Renal pelvis (tissue), 12 donors: ENCODE data around the gene PAK3. TPM values are rescaled to one million over a fixed set of nuclear protein-coding genes. Genes with fewer than 3 reads are reported as not detected.

Source experiments
- DNase-seq: peaks from one replicate; pipeline ENCODE4 v3.0.0-alpha.2; 2013
- long read RNA-seq, 16 experiments: transcript quantifications; one replicate each; lab custom pipeline, GENCODE V29; 2026
- polyA plus RNA-seq, 3 donors: library from polyadenylated mRNA; unstranded; fragments of 120-200 nt; gene quantifications; one replicate each; pipeline ENCODE4 v1.2.1, GENCODE V29; 2013; ENCODE audit not compliant: insufficient read length in 3 of 3

PAK3 gene
- 1 to 10 TPM; 6.1 to 7.0 (median 6.7) TPM for polyA plus RNA-seq
- long read RNA-seq, donor 1 = 0 reads
- long read RNA-seq, donor 2 = 0 reads
- long read RNA-seq, donor 3 = 0 reads
- long read RNA-seq, donor 4 = 0 reads
- long read RNA-seq, donor 5 = 0 reads
- long read RNA-seq, donor 6 = 0 reads
- long read RNA-seq, donor 7 = 0 reads
- long read RNA-seq, donor 8 = 0 reads
- long read RNA-seq, donor 9 = 0 reads
- long read RNA-seq, donor 10 = 0 reads
- long read RNA-seq, donor 11 = 0 reads
- long read RNA-seq, donor 12 = 0 reads
- long read RNA-seq, donor 13 = 0 reads
- long read RNA-seq, donor 14 = 0 reads
- long read RNA-seq, donor 15 = 0 reads
- long read RNA-seq, donor 16 = 0 reads

- DNase-seq = peak; percentile 72
Observed at GRCh38 chrX:111095974-111096895, at the start of gene PAK3. Gene PAK3, plus strand, starts transcription at chrX:111096191. Its CDS starts 26,913 bp downstream, at chrX:111123104.

GRCh38 chrX:111047575-111047974 is 48.4 kb upstream of the PAK3 start:
- no peak for DNase-seq

GRCh38 chrX:111052478-111052877 is 43.5 kb upstream of the PAK3 start:
- no peak for DNase-seq

GRCh38 chrX:111071542-111072277 is 24.3 kb upstream of the PAK3 start:
- no peak for DNase-seq

GRCh38 chrX:111083081-111083480 is 12.9 kb upstream of the PAK3 start:
- no peak for DNase-seq

GRCh38 chrX:111086591-111087006 is 9.4 kb upstream of the PAK3 start:
- DNase-seq = no peak

- no peak for DNase-seq
Observed at GRCh38 chrX:111088628-111089027, 7.4 kb upstream of the PAK3 start.

GRCh38 chrX:111090458-111090857 is 5.5 kb upstream of the PAK3 start:
- DNase-seq = no peak

GRCh38 chrX:111098874-111099273 is 2.9 kb downstream of the PAK3 start:
- no peak for DNase-seq

- DNase-seq = no peak
Observed at GRCh38 chrX:111100191-111100590, 4.2 kb downstream of the PAK3 start.

GRCh38 chrX:111101580-111101979 is 5.6 kb downstream of the PAK3 start:
- no peak for DNase-seq

GRCh38 chrX:111102636-111103035 is 6.6 kb downstream of the PAK3 start:
- DNase-seq = no peak

- DNase-seq = no peak
Observed at GRCh38 chrX:111103246-111103645, 7.3 kb downstream of the PAK3 start.

- DNase-seq = no peak
Observed at GRCh38 chrX:111110098-111110775, 14.2 kb downstream of the PAK3 start.

- no peak for DNase-seq
Observed at GRCh38 chrX:111114806-111115205, 18.8 kb downstream of the PAK3 start.

- no peak for DNase-seq
Observed at GRCh38 chrX:111116666-111117065, 20.7 kb downstream of the PAK3 start.

GRCh38 chrX:111119341-111119740 is 23.4 kb downstream of the PAK3 start:
- no peak for DNase-seq

GRCh38 chrX:111123125-111123524 is 27.1 kb downstream of the PAK3 start:
- DNase-seq = no peak

GRCh38 chrX:111123606-111124179 is 27.7 kb downstream of the PAK3 start:
- no peak for DNase-seq

GRCh38 chrX:111124418-111124817 is 28.4 kb downstream of the PAK3 start:
- no peak for DNase-seq

- no peak for DNase-seq
Observed at GRCh38 chrX:111127038-111127437, 31.0 kb downstream of the PAK3 start.
